A673 (cell line): ENCODE results near the gene DLGAP1. TPM values are rescaled to one million over a fixed set of nuclear protein-coding genes. Genes with fewer than 3 reads are reported as not detected.

Experiments
- BruUV-seq: library from RNA; stranded (reverse); fragments of 400-500 nt; replicated peaks from 2 replicates; lab custom pipeline; 2021; lab: Mats Ljungman, UMichigan
- CTCF ChIA-PET: fragments of 300-600 bp; sonication (Branson Sonifier 250); formaldehyde crosslinking; loops from one replicate; lab custom pipeline; 2022; ENCODE audit warnings: antibody characterized with exemption; lab: Charles Lee
- POLR2A ChIA-PET: fragments of 300-600 bp; sonication (Branson Sonifier 250); formaldehyde crosslinking; loops from one replicate; lab custom pipeline; 2022; ENCODE audit warnings: antibody characterized with exemption; ENCODE audit not compliant: low non-redundant PET; lab: Charles Lee
- DNase-seq: peaks from one replicate; pipeline ENCODE4 v3.0.0-alpha.2; 2015; ENCODE audit warnings: low spot score
- H3K27ac ChIP-seq: fragments of 200-600 bp; sonication (generic); 2 replicates; pipeline ENCODE4 v1.5.1; 2016; ENCODE audit warnings: mixed run types, low read depth, mild to moderate bottlenecking, mixed read lengths, antibody characterized with exemption, low read length; ENCODE audit not compliant: poor library complexity, severe bottlenecking
- H3K27me3 ChIP-seq: fragments of 200-600 bp; sonication (generic); replicated peaks from 2 replicates; pipeline ENCODE4 v1.6.1; 2017; ENCODE audit warnings: mixed run types, low read depth, mild to moderate bottlenecking, mixed read lengths, antibody characterized with exemption, low read length; ENCODE audit not compliant: insufficient read depth, poor library complexity
- H3K36me3 ChIP-seq: fragments of 200-600 bp; sonication (generic); 2 replicates; pipeline ENCODE4 v1.6.1; 2016; ENCODE audit warnings: mixed run types, mild to moderate bottlenecking, mixed read lengths, antibody characterized with exemption, low read length; ENCODE audit not compliant: insufficient read depth, poor library complexity, severe bottlenecking
- H3K4me1 ChIP-seq: fragments of 200-600 bp; sonication (generic); 2 replicates; pipeline ENCODE4 v1.6.1; 2017; ENCODE audit warnings: mixed run types, mild to moderate bottlenecking, mixed read lengths, antibody characterized with exemption, low read length; ENCODE audit not compliant: insufficient read depth, poor library complexity, severe bottlenecking
- H3K4me3 ChIP-seq: fragments of 200-600 bp; sonication (generic); 2 replicates; pipeline ENCODE4 v1.5.1; 2016; ENCODE audit warnings: low read depth, mixed run types, mild to moderate bottlenecking, mixed read lengths, low read length; ENCODE audit not compliant: poor library complexity, severe bottlenecking
- H3K9me3 ChIP-seq: fragments of 200-600 bp; sonication (generic); 2 replicates; pipeline ENCODE4 v1.6.1; 2016; ENCODE audit warnings: mixed run types, low read depth, mild to moderate bottlenecking, mixed read lengths, antibody characterized with exemption, low read length; ENCODE audit not compliant: poor library complexity, severe bottlenecking
- EZH2 ChIP-seq: fragments of 200-600 bp; sonication (generic); IDR thresholded peaks from 2 replicates; pipeline ENCODE4 v1.6.1; 2017; ENCODE audit warnings: borderline replicate concordance, low read depth, mild to moderate bottlenecking, mixed read lengths, antibody characterized with exemption, low read length; ENCODE audit not compliant: poor library complexity, severe bottlenecking
- intact Hi-C: fragments of 100-400 bp; cut with micrococcal nuclease; formaldehyde crosslinking; loops from one replicate; pipeline ENCODE4 v1.10.0; 2022; ENCODE audit not compliant: unreplicated experiment
- total RNA-seq: library from RNA; stranded (reverse); gene quantifications from 2 replicates; pipeline ENCODE4 v1.2.3, GENCODE V29; 2021
- TF ChIP-seq, protein P1 (sequence below): fragments of 300-800, 200-600 bp; sonication (generic); conservative IDR thresholded peaks from 2 replicates; pipeline ENCODE4 v1.5.1; 2017; ENCODE audit warnings: low read depth, mild to moderate bottlenecking, antibody characterized with exemption, low read length, moderate library complexity, mixed read lengths

Gene DLGAP1
- total RNA-seq, 1 experiment from 2014 or later = 135 TPM

- H3K27me3 ChIP-seq = no peaks in the 10 kb centered on the region
- TF ChIP-seq, protein P1, sequence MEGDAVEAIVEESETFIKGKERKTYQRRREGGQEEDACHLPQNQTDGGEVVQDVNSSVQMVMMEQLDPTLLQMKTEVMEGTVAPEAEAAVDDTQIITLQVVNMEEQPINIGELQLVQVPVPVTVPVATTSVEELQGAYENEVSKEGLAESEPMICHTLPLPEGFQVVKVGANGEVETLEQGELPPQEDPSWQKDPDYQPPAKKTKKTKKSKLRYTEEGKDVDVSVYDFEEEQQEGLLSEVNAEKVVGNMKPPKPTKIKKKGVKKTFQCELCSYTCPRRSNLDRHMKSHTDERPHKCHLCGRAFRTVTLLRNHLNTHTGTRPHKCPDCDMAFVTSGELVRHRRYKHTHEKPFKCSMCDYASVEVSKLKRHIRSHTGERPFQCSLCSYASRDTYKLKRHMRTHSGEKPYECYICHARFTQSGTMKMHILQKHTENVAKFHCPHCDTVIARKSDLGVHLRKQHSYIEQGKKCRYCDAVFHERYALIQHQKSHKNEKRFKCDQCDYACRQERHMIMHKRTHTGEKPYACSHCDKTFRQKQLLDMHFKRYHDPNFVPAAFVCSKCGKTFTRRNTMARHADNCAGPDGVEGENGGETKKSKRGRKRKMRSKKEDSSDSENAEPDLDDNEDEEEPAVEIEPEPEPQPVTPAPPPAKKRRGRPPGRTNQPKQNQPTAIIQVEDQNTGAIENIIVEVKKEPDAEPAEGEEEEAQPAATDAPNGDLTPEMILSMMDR = no peak
- no peak for TF ChIP-seq EZH2
- H3K4me1 ChIP-seq = peaks cover 11% of the 10 kb centered on the region
- intact Hi-C loops = loop anchor here (2.0 to 10.0 kb wide), 4 partner anchors 39 to 523 kb away; partner anchors contain the start of gene TGIF1
- no TSS peak for BruUV-seq
- peaks cover 10% of the 10 kb centered on the region for H3K9me3 ChIP-seq
- no peak overlapping the region for H3K4me3 ChIP-seq
- H3K27ac ChIP-seq = peak overlapping the region; percentile 98
- ChIA-PET CTCF (no interaction called here), POLR2A (no interaction called here)
- peaks cover 36% of the 10 kb centered on the region for H3K36me3 ChIP-seq
- DNase-seq = no peak
Measured at GRCh38 chr18:3741333-3741732, 713.8 kb downstream of the DLGAP1 start.

DNA sequence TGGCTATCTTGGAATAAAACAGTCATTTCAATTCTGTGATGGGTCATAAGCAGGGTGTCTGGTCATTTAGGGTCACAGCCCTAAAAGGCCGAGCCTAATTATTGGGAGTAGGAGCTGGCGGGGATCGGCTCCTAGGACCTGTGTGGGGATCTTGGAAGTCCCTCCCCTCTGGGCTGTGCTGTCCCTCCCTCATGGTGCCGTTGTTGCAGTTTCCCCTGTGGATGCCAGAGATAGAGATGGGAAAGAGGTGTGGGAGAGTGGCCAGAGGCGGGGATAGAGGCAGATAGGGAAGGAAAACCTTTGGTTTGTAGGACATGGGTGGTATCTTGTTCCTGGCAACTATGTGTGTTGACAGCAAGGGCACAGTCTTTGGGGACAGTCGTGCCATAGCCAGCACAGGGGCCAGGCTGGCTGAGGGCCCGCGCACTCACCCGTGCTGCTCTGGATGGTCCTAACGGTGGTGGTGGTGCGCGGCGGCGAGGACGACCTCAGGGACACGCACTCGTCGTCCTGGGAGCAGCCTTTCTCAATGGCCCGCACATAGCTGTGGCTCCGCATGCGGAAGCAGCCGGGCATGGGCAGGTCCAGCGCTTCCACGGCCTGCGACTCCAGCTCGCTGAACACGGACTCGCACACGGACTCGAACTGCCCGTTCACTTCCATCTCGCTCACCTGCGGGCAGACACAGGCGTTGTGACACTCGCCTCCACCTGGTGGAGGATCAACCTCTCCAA is 726.2 kb downstream of the DLGAP1 start:
- H3K4me3 ChIP-seq = no peak overlapping the region
- H3K36me3 ChIP-seq = peaks cover 52% of the 10 kb centered on the region
- peaks cover 21% of the 10 kb centered on the region for H3K4me1 ChIP-seq
- H3K27me3 ChIP-seq = no peaks in the 10 kb centered on the region
- no peaks in the 10 kb centered on the region for H3K9me3 ChIP-seq
- intact Hi-C loops = no loop called here
- POLR2A ChIA-PET = interaction anchor here (0.6 kb wide), 1 partner anchor 709 kb away, joined by 8 read pairs; no protein-coding TSS in a partner anchor
- BruUV-seq = no TSS peak
- no peak for DNase-seq
- H3K27ac ChIP-seq = no peak overlapping the region
- CTCF ChIA-PET = no interaction called here
- no peak for TF ChIP-seq EZH2
- TF ChIP-seq, protein P1 = no peak

DNA sequence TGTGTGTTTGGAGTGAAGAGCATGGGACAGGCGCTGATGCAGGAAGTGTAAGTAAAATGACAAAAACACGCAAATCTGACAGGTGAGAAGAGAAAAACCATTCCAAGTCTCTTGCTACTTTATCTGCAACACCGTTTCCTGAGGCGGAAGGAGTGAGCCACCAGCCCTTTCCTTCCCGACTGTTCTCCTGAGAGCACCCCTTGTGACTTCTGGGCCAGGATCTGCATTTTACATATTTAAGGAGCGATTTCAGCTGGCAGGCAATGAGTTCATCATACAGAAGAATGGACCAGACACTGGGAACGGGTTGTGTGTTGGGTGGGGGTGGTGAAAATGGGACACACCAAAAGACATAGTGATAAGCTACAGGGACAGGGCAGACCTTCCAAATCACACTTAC is 727.8 kb downstream of the DLGAP1 start:
- BruUV-seq = no TSS peak
- CTCF ChIA-PET = no interaction called here
- H3K36me3 ChIP-seq = peaks cover 42% of the 10 kb centered on the region

More for the DNA sequence above, 727.8 kb downstream of the DLGAP1 start:
- Histone ChIP-seq H3K27ac (no peak overlapping the region), H3K27me3 (no peaks in the 10 kb centered on the region), H3K4me1 (peaks cover 37% of the 10 kb centered on the region), H3K9me3 (no peaks in the 10 kb centered on the region), H3K4me3 (no peak overlapping the region)
- DNase-seq = no peak
- POLR2A ChIA-PET = no interaction called here
- TF ChIP-seq, protein P1 = no peak
- no peak for TF ChIP-seq EZH2
- intact Hi-C loops = no loop called here
